ENCODE results near the gene RUNX1. TPM values are rescaled to one million over a fixed set of nuclear protein-coding genes. Genes with fewer than 3 reads are reported as not detected.

RUNX1 gene
- total RNA-seq (10 to 100 TPM; 81.1 to 89.6 TPM), polyA plus RNA-seq (ENCODE audit: insufficient read length in 6 of 6) (10 to 100 TPM in 2 of 6 donors, 1 to 10 TPM in 4; 7.5 to 12.4 (median 9.5) TPM)
- long read RNA-seq, donor 1, full-length matches to known transcripts = 5 of 5 reads
- long read RNA-seq, donor 1, partial matches to known transcripts = 0 of 5 reads
- long read RNA-seq, donor 1, other reads (novel, unspliced or antisense) = 0 of 5 reads
- long read RNA-seq, donor 2, partial matches to known transcripts = 12 of 15 reads
- long read RNA-seq, donor 2, other reads (novel, unspliced or antisense) = 0 of 15 reads
- long read RNA-seq, donor 3 = 0 reads
- long read RNA-seq, donor 4, partial matches to known transcripts = 1 of 5 reads
- long read RNA-seq, donor 4, other reads (novel, unspliced or antisense) = 3 of 5 reads
- long read RNA-seq, donor 5, full-length matches to known transcripts = 3 of 3 reads
- long read RNA-seq, donor 5, partial matches to known transcripts = 0 of 3 reads
- long read RNA-seq, donor 5, other reads (novel, unspliced or antisense) = 0 of 3 reads
- long read RNA-seq, donor 6 = 0 reads
- long read RNA-seq, donor 7, full-length matches to known transcripts = 1 of 1 reads
- long read RNA-seq, donor 7, partial matches to known transcripts = 0 of 1 reads
- long read RNA-seq, donor 7, other reads (novel, unspliced or antisense) = 0 of 1 reads
- long read RNA-seq, donor 8 = 0 reads
- long read RNA-seq, donor 9, full-length matches to known transcripts = 1 of 1 reads
- long read RNA-seq, donor 9, partial matches to known transcripts = 0 of 1 reads
- long read RNA-seq, donor 9, other reads (novel, unspliced or antisense) = 0 of 1 reads
- long read RNA-seq, donor 10 = 0 reads
- long read RNA-seq, donor 11 = 0 reads
- long read RNA-seq, donor 12, full-length matches to known transcripts = 2 of 2 reads
- long read RNA-seq, donor 12, partial matches to known transcripts = 0 of 2 reads
- long read RNA-seq, donor 12, other reads (novel, unspliced or antisense) = 0 of 2 reads

DNA sequence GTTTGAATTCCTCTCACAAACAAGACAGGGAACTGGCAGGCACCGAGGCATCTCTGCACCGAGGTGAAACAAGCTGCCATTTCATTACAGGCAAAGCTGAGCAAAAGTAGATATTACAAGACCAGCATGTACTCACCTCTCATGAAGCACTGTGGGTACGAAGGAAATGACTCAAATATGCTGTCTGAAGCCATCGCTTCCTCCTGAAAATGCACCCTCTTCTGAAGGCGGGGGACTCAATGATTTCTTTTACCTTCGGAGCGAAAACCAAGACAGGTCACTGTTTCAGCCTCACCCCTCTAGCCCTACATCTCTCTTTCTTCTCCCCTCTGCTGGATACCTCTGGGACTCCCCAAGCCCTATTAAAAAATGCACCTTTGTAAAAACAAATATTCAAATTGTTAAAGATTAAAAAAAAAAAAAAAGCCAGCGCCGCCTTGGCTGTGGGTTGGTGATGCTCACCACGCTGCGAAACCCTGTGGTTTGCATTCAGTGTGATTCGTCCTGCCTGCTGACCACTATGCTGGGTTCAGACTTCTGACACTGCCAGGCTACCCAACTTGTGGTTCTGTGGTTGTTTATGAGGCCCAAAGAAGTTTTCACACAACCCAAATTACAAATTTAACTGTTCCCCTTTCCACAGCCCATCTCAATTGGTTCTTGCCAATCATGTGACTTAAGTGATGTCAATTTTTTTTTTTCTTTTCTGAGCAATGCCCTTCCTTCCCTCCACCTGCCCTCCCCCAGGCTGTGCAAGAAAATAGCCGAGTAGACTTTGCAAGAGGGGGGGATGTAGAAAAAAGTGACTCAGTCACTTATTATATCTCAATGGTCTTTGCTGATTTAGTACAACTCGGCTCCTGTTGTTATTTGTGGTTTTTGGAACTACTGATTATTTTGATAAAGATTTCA, at the start of gene RUNX1:
Gene RUNX1 (minus strand): TSS at position 597 of the 912 bp plus-strand sequence.
- Histone ChIP-seq H3K4me1 (peaks cover 11 to 76% of the 10 kb centered on the region in 2 donors), H3K27ac (peak within 1 kb of the TSS; percentile 88 to 93)
- peak; percentile 8 for ATAC-seq

DNA sequence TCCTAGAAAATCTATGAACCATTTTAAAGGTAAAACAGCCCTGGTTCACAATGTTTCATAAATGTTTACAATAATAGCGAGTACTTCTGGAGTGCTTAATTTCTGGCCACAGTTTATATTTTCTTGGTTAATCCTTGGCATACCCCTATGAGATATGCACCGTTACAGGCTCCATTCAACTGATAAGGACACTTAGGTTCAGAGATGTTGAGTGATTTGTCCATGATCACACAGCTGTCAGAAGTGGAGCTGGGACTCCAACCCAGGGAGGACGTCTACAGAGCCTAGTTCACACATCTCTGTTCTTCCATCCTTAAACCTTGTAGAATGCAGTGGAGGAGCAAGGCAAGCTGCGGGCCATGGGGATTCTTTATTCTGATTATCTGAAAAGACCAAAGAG, 48.4 kb upstream of the RUNX1 start:
- Histone ChIP-seq H3K4me3 (no peak overlapping the region), H3K4me1 (peaks cover 0 to 6% of the 10 kb centered on the region in 2 donors), H3K9me3 (no peaks in the 10 kb centered on the region), H3K27ac (no peak overlapping the region), H3K27me3 (no peaks in the 10 kb centered on the region), H3K36me3 (no peaks in the 10 kb centered on the region)
- TF ChIP-seq, protein P1, sequence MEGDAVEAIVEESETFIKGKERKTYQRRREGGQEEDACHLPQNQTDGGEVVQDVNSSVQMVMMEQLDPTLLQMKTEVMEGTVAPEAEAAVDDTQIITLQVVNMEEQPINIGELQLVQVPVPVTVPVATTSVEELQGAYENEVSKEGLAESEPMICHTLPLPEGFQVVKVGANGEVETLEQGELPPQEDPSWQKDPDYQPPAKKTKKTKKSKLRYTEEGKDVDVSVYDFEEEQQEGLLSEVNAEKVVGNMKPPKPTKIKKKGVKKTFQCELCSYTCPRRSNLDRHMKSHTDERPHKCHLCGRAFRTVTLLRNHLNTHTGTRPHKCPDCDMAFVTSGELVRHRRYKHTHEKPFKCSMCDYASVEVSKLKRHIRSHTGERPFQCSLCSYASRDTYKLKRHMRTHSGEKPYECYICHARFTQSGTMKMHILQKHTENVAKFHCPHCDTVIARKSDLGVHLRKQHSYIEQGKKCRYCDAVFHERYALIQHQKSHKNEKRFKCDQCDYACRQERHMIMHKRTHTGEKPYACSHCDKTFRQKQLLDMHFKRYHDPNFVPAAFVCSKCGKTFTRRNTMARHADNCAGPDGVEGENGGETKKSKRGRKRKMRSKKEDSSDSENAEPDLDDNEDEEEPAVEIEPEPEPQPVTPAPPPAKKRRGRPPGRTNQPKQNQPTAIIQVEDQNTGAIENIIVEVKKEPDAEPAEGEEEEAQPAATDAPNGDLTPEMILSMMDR (IDR thresholded peaks at IDR 0.05) = no peak
- ATAC-seq = no peak
- intact Hi-C loops (cut with DNase I) = no loop called here
- DNase-seq = no peak

More for the DNA sequence above, at the start of gene RUNX1:
- intact Hi-C loops (cut with DNase I) = no loop called here
- Histone ChIP-seq H3K27me3 (no peaks in the 10 kb centered on the region), H3K36me3 (no peaks in the 10 kb centered on the region), H3K4me3 (peak within 1 kb of the TSS; percentile 20 to 43), H3K9me3 (no peaks in the 10 kb centered on the region)
- DNase-seq = peak in 2 of 4 donors; percentile 70 to 72
- TF ChIP-seq, protein P1 (IDR thresholded peaks at IDR 0.05) = no peak

DNA sequence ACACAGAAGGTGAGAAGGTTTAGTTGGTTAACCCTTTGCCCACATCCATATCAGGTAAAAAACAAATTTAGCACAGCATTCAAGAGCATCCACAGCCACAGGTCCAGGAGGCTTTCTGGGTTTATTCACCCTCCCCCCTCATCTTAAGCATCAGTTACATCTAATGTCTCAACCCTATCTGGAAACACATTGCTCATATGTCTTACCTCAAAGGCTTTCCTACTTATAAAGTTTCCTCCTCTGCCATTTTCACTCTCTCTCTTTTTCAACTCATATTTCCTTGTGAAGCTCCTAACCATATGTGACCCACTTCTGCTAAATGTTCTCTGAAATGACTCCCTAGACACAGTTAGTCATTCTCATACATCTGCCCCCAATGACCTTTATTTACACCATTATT, 47.9 kb upstream of the RUNX1 start:
- Histone ChIP-seq H3K9me3 (no peaks in the 10 kb centered on the region), H3K27me3 (no peaks in the 10 kb centered on the region), H3K27ac (no peak overlapping the region), H3K4me1 (peaks cover 0 to under 1% of the 10 kb centered on the region in 2 donors), H3K36me3 (no peaks in the 10 kb centered on the region), H3K4me3 (no peak overlapping the region)
- ATAC-seq (no peak), DNase-seq (no peak)
- TF ChIP-seq, protein P1 (IDR thresholded peaks at IDR 0.05) = no peak
- intact Hi-C loops (cut with DNase I) = no loop called here

DNA sequence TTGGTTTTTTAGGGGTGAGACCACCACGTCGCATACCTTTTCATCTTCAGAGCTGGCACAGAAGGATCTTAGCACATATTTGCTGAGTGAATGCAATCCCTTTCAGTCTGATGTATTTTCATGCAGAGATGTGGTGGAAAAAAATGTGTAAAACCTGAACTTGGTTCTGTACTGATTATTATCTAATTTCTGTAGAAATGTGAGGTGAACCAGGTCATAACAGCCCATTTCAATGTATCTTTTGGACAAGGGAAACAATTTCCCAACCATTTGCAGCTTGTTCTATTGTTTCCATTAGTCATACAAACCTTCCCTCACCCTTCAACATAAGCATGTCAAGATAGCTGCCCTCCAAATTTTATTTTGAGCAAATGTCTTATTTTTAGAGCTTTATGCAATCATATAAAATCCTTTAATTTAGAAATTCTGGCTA, 46.8 kb upstream of the RUNX1 start:
- Histone ChIP-seq H3K9me3 (no peaks in the 10 kb centered on the region), H3K27me3 (no peaks in the 10 kb centered on the region), H3K4me3 (no peak overlapping the region), H3K4me1 (no peaks in the 10 kb centered on the region), H3K27ac (no peak overlapping the region), H3K36me3 (no peaks in the 10 kb centered on the region)
- intact Hi-C loops (cut with DNase I) = no loop called here
- TF ChIP-seq, protein P1 (IDR thresholded peaks at IDR 0.05) = no peak
- DNase-seq = no peak
- no peak for ATAC-seq
